K562 (cell line): ENCODE data around the gene PPP6R1. TPM values are rescaled to one million over a fixed set of nuclear protein-coding genes. Genes with fewer than 3 reads are reported as not detected.
A peak's percentile ranks its signal among the peaks of the same experiment; 100 is the strongest.

ENCODE experiments used
- AFF1 ChIP-seq, 2 experiments: fragments of 450-650 bp; IDR thresholded peaks; 2 replicates each; pipeline ENCODE4 v1.6.1; 2018; ENCODE audit warnings: mild to moderate bottlenecking in 2 of 2, low read depth in 1 of 2; ENCODE audit not compliant: partially characterized antibody in 2 of 2
- GATAD2A ChIP-seq: fragments of 450-650 bp; IDR thresholded peaks from 2 replicates; pipeline ENCODE4 v1.6.1; 2017
- HCFC1 ChIP-seq: IDR thresholded peaks from 2 replicates; pipeline ENCODE4 v1.6.1; 2012; ENCODE audit warnings: low read depth, low read length, improper control_type of control experiment
- JUND ChIP-seq, 2 experiments: IDR thresholded peaks; 2 replicates in 1 of 2; 3 replicates in 1 of 2; pipeline ENCODE4 v1.6.1; 2011; ENCODE audit warnings: borderline replicate concordance in 2 of 2, low read depth in 2 of 2, low read length in 2 of 2, improper control_type of control experiment in 1 of 2, missing biosample characterization in 1 of 2, missing genetic modification characterization in 1 of 2, missing genetic modification reagents in 1 of 2
- RBM25 ChIP-seq: fragments of 200-400 bp; formaldehyde crosslinking; IDR thresholded peaks from 2 replicates; pipeline ENCODE4 v1.6.1; 2018; ENCODE audit warnings: low read length, low read depth, moderate library complexity; ENCODE audit not compliant: severe bottlenecking
- TCFL5 ChIP-seq: fragments of 250-450 bp; sonication (Bioruptor Pico); conservative IDR thresholded peaks from 2 replicates; pipeline ENCODE4 v1.6.1; 2021; ENCODE audit warnings: mild to moderate bottlenecking, moderate library complexity, matching md5 sums
- ZNF143 ChIP-seq: sonication (generic); formaldehyde crosslinking; IDR thresholded peaks from 2 replicates; pipeline ENCODE4 v1.9.0; 2022; ENCODE audit warnings: mild to moderate bottlenecking, missing genetic modification reagents
- ZNF57 ChIP-seq: fragments of 450-650 bp; formaldehyde crosslinking; IDR thresholded peaks from 2 replicates; pipeline ENCODE4 v1.4.0; 2020; ENCODE audit warnings: mild to moderate bottlenecking, moderate library complexity
- ZNF740 ChIP-seq, 3 experiments: fragments of 200-800 bp in 1 of 3; sonication (Bioruptor generic) in 1 of 3; sonication (generic) in 1 of 3; formaldehyde crosslinking in 1 of 3; IDR thresholded peaks; 2 replicates each; pipeline versions ENCODE4 v1.6.1 to v1.8.0; 2016 to 2022; ENCODE audit warnings: mild to moderate bottlenecking in 2 of 3, missing compliant biosample characterization in 2 of 3, missing genetic modification characterization in 2 of 3, missing genetic modification reagents in 1 of 3
- polyA plus RNA-seq, 8 experiments: library from polyadenylated mRNA; depleted of rRNA in 4 of 8; stranded (reverse) in 5 of 8; unstranded in 3 of 8; fragments of >200 nt; fragmentation: Nextera tagmentation in 2 of 8; fragmentation: Illumina TruSeq in 1 of 8; extraction: Ambion mirVana in 2 of 8; extraction: Trizol in 1 of 8; gene quantifications; 2 replicates each; pipeline versions ENCODE4 v1.2.1 to v1.2.3, GENCODE V29; 2011 to 2014; ENCODE audit warnings: inconsistent platforms in 1 of 8, missing spikeins in 1 of 8
- total RNA-seq, 7 experiments: library from RNA; depleted of rRNA in 6 of 7; stranded (reverse); fragments of >200 nt in 6 of 7; fragmentation: Illumina TruSeq in 2 of 7; extraction: Trizol in 2 of 7; gene quantifications; 2 replicates each; pipeline versions ENCODE4 v1.2.1 to v1.2.3, GENCODE V29; 2011 to 2021; ENCODE audit warnings: low replicate concordance in 1 of 7

Gene PPP6R1
- total and polyA plus RNA-seq, 9 of the 15 experiments (the other 6 are each of a cell fraction or from before 2014, with no cell fraction given): 0.48 to 135 (median 37.2) TPM

GRCh38 chr19:55197528-55197927 is 61.3 kb downstream of the PPP6R1 start (continued):
- TF ChIP-seq ZNF740 (CRISPR knock-in tag; IDR thresholded peaks at IDR 0.05): no peak
- TF ChIP-seq ZNF740 (tag; IDR thresholded peaks at IDR 0.05): no peak
- no peak for TF ChIP-seq RBM25
- no peak for TF ChIP-seq ZNF57 (CRISPR knock-in tag)
- TF ChIP-seq ZNF143 (CRISPR knock-in tag): peak; percentile 85
- peak in 1 of 2 experiments; percentile 97 for TF ChIP-seq AFF1 (IDR thresholded peaks at IDR 0.05; ENCODE audit: low read depth in 1 of 2, partially characterized antibody in 2 of 2)
- peak; percentile 94 for TF ChIP-seq HCFC1
- TF ChIP-seq GATAD2A: no peak
- TF ChIP-seq JUND (IDR thresholded peaks at IDR 0.05; ENCODE audit: borderline replicate concordance, low read depth, low read length): 0 out of 2 replicates have a peak, but pooled peaks have one; percentile 5
- TF ChIP-seq JUND (tag; IDR thresholded peaks at IDR 0.05; ENCODE audit: borderline replicate concordance, low read depth, low read length): no peak
- TF ChIP-seq TCFL5 (CRISPR knock-in tag): no peak
